Measurements from ENCODE around the gene ADK.

Gene ADK

DNA sequence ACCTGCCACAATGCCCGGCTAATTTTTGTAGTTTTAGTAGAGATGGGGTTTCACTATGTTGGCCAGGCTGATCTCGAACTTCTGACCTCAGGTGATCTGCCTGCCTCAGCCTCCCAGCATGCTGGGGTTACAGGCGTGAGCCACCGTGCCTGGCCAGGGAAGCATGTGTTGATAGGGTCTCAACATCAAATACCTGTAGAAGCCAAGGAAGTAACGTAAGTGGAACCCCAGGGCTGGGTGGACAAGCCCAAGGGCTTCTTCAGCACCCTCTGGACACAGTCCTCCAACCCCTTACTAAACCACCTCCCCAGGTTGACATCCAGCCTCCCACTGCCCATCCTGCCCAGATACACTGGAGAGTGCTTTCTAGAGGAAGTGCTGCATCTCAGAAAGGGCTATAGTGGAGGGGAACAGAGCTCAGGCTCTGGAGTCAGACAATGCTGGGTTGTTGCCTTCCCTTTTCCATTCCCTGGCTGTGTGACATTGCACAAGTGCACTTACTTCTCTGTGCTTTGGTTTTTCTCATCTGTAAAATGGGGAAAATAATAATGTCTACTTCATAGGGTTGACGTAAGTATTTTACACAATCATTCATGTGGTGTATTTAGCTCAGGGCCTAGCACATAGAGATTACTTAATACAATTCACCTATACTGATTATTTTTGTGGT lies 601.5 kb downstream of the ADK start:
- TF ChIP-seq, protein P1, sequence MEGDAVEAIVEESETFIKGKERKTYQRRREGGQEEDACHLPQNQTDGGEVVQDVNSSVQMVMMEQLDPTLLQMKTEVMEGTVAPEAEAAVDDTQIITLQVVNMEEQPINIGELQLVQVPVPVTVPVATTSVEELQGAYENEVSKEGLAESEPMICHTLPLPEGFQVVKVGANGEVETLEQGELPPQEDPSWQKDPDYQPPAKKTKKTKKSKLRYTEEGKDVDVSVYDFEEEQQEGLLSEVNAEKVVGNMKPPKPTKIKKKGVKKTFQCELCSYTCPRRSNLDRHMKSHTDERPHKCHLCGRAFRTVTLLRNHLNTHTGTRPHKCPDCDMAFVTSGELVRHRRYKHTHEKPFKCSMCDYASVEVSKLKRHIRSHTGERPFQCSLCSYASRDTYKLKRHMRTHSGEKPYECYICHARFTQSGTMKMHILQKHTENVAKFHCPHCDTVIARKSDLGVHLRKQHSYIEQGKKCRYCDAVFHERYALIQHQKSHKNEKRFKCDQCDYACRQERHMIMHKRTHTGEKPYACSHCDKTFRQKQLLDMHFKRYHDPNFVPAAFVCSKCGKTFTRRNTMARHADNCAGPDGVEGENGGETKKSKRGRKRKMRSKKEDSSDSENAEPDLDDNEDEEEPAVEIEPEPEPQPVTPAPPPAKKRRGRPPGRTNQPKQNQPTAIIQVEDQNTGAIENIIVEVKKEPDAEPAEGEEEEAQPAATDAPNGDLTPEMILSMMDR (conservative IDR thresholded peaks at IDR 0.05): no peak
- no peak for TF ChIP-seq ZFX (IDR thresholded peaks at IDR 0.05)

DNA sequence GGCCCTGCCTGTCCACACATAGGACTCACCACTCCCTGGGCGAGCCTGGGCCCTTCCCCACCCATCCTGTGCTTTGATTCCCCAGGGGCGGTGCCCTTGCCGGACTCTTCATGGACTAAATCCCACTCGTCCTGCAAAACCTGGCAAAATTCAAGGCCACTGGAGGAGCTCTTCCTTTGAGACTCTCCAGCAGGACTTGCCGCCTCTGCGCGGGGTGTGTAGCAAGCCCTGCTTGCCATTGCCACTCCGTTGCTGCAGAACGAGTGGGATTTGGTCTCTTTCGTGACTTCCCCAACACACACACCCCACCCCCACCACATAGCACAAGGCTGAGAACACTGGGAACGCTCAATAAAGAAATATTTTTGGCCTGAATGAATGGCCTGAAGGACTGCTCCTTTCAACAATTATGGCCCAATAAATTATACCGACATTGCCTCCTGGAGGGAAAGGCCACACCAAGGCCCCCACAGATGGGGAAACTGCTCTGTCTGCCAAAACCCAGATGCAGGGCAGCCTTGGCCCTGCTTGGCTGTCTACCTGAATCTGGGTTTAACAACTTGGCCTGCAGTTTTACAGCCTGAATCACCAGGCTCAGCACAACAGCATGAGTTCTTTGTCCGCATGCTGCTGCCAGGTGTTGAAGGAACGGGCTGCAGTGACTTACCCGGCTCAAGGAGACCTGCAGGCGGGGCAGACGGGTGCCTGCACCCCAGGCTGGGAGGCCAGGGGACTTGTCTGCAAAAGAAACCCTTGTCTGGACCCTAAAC lies 602.6 kb downstream of the ADK start:
- H3K27ac ChIP-seq: no peak overlapping the region
- TF ChIP-seq, protein P1 (conservative IDR thresholded peaks at IDR 0.05): no peak
- TF ChIP-seq ZFX (IDR thresholded peaks at IDR 0.05): no peak

More for the DNA sequence above, 601.5 kb downstream of the ADK start:
- H3K27ac ChIP-seq: no peak overlapping the region

DNA sequence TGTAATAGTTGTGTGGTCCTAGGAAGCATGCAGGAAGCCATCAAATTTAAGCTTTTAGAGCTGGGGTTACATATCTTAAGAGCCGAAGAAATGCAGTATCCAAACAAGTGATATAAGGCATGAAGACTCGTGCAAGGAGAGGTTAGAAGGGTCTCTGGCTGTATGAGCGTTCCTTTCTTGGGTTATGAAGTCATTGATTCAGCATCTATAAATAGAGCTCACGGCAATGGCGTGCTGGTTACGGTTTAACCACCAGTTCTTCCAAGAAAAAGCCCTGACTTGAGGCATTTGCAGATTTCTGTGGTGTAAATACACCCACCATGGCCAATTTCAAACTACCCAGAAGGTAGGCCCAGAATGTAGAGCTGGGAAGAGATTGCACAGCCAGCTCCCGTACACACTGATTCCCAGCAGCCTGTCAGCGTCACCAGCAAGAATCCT lies 603.4 kb downstream of the ADK start:
- TF ChIP-seq ZFX (IDR thresholded peaks at IDR 0.05): no peak
- TF ChIP-seq, protein P1 (conservative IDR thresholded peaks at IDR 0.05): no peak
- no peak overlapping the region for H3K27ac ChIP-seq

DNA sequence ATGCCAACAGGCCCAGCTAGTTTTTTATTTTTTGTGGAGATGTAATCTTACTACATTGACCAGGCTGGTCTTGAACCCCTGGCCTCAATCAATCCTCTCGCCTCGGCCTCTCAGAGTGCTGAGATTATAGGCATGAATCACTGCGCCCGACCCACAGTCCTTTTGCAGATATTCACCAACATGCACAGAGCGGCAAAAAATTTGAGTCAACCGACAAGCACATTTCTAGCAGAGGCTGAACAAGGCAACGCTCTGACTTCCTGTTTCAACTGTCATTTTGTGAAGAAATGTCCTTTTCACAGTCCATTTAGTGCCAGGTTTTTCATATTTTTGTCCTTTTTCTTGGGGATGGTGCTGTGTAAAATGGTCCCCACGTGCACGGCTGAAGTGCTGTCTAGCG lies 604.3 kb downstream of the ADK start:
- no peak overlapping the region for H3K27ac ChIP-seq
- TF ChIP-seq, protein P1 (conservative IDR thresholded peaks at IDR 0.05): no peak
- TF ChIP-seq ZFX (IDR thresholded peaks at IDR 0.05): no peak
